ENCODE measurements around the gene PEAK1.

PEAK1 gene

DNA sequence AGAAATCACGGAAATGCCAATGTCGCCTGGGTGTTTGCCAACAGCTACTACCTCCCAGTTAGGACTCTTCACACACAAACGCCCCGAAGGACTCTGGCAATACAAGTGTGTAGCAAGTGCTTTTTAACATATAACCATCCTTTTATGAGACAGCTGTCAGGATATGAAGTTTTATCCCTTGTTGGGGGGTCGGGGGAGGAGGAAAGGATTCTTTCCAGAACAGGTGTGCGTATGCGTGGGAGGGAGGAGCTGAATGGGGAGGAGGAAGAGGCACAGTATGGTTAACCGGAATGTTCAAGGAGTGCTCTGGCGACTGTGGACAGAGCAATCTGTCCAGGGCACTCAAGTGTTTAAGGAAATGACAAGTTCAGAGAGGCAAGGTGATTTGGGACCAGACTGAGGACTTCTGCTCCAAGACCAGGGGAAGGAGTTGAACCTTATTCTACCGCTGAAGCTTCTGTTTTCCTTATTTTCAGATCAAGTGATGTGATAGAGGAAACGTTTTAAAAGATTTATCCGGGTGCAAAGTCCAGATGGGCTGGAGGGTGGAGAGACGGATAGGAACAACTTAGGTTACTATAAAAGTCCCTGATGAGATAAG is 350.3 kb downstream of the PEAK1 start:
- Histone ChIP-seq H3K27ac (ENCODE audit: low read depth, low read length) (peak overlapping the region; percentile 93), H3K27me3 (ENCODE audit: control insufficient read depth, insufficient read depth, low read length) (no peaks in the 10 kb centered on the region), H3K4me3 (ENCODE audit: low read length) (peak overlapping the region; percentile 86)

DNA sequence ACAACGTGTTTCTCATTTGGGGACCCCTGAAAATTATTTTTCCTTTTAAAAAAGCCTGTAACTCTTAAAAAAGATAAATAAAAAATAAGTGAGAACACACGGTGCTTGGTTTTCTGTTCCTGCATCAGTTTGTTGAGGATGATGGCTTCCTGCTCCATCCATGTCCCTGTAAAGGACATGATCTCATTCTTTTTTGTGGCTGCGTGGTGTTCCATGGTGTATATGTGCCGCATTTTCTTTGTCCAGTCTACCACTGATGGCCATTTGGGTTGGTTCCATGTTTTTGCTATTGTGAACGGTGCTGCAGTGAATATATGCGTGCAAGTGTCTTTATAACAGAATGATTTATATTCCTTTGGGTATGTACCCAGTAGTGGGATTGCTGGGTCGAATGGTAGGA is 351.3 kb downstream of the PEAK1 start:
- no peak overlapping the region for H3K9ac ChIP-seq (ENCODE audit: low read length)
- H3K4me1 ChIP-seq (ENCODE audit: control insufficient read depth, insufficient read depth, low read length): peaks cover 11% of the 10 kb centered on the region
- H3K27ac ChIP-seq (ENCODE audit: low read depth, low read length): no peak overlapping the region
- H3K27me3 ChIP-seq (ENCODE audit: control insufficient read depth, insufficient read depth, low read length): no peaks in the 10 kb centered on the region
- peak overlapping the region; percentile 16 for H3K4me3 ChIP-seq (ENCODE audit: low read length)
- no peaks in the 10 kb centered on the region for H3K36me3 ChIP-seq (ENCODE audit: control insufficient read depth, insufficient read depth, low read length)

More for the DNA sequence above, 350.3 kb downstream of the PEAK1 start:
- Histone ChIP-seq H3K4me1 (ENCODE audit: control insufficient read depth, insufficient read depth, low read length) (peaks cover 11% of the 10 kb centered on the region), H3K9ac (ENCODE audit: low read length) (peak overlapping the region; percentile 85), H3K36me3 (ENCODE audit: control insufficient read depth, insufficient read depth, low read length) (no peaks in the 10 kb centered on the region)

DNA sequence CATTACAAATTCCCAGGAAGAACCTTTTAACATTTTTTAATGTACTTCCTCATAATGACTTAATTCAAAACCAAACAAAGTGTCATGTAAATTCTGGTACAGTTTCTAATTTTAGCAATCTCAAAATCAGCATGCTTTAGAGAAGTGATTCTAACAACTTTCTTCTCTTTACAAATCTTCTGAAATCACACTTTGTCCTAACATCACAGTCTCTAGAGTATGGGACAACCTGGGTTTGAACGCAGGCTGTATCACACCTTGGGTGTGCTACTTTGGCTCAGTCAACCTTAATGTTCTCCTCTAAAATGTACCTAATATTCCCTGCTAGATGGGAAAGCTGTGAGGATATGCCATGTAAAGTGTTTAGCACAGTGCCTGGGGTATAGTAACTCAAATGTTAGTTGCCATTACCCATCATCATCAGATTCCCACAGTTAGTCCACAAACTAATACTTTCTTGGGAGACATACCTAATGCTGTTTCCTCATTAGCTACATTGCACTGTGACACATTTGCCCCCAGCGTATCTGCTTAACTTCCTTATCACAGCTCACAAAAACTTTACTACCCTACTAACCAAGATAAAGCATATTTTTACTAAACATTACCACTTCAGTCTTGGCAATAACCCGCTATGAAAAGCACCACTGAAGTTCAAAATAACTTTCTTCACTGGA is 352.1 kb downstream of the PEAK1 start:
- no peaks in the 10 kb centered on the region for H3K36me3 ChIP-seq (ENCODE audit: control insufficient read depth, insufficient read depth, low read length)
- no peaks in the 10 kb centered on the region for H3K27me3 ChIP-seq (ENCODE audit: control insufficient read depth, insufficient read depth, low read length)
- H3K4me1 ChIP-seq (ENCODE audit: control insufficient read depth, insufficient read depth, low read length): peaks cover 11% of the 10 kb centered on the region
- no peak overlapping the region for H3K9ac ChIP-seq (ENCODE audit: low read length)
- peak overlapping the region; percentile 10 for H3K4me3 ChIP-seq (ENCODE audit: low read length)
- no peak overlapping the region for H3K27ac ChIP-seq (ENCODE audit: low read depth, low read length)

DNA sequence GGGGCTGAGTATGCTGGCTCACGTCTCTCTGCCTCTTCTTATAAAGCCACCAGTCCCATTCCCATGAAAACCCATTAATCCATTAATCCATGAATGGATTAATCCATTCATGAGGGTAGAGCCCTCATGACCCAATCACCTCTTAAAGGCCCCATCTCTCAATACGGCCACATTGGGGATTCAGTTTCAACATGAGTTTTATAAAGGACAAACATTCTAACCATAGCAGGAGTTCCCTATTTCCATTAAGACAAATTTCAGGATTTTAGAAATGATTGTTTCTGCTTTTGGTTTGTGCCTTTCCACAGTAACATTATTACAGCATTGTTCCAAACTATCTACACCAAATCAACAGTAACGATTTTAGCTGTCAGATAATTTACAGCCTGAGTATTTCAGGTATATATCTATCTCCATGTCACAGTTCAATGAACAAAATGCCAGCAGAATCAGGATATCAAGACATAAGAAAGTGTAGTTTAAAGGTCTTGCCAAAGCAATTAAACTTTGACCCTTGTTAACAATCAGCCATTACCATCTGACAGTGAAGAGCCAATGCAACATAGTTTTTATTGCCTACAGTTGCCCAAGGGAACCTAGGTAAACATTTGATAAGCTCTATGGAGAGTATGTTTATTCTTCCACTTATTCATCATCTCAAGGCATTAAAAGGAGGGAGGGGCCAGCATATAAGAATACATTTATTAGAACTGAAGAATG is 352.8 kb downstream of the PEAK1 start:
- H3K36me3 ChIP-seq (ENCODE audit: control insufficient read depth, insufficient read depth, low read length): no peaks in the 10 kb centered on the region
- H3K27me3 ChIP-seq (ENCODE audit: control insufficient read depth, insufficient read depth, low read length): no peaks in the 10 kb centered on the region
- H3K9ac ChIP-seq (ENCODE audit: low read length): no peak overlapping the region
- peaks cover 11% of the 10 kb centered on the region for H3K4me1 ChIP-seq (ENCODE audit: control insufficient read depth, insufficient read depth, low read length)
- H3K27ac ChIP-seq (ENCODE audit: low read depth, low read length): no peak overlapping the region
- H3K4me3 ChIP-seq (ENCODE audit: low read length): peak overlapping the region; percentile 10

DNA sequence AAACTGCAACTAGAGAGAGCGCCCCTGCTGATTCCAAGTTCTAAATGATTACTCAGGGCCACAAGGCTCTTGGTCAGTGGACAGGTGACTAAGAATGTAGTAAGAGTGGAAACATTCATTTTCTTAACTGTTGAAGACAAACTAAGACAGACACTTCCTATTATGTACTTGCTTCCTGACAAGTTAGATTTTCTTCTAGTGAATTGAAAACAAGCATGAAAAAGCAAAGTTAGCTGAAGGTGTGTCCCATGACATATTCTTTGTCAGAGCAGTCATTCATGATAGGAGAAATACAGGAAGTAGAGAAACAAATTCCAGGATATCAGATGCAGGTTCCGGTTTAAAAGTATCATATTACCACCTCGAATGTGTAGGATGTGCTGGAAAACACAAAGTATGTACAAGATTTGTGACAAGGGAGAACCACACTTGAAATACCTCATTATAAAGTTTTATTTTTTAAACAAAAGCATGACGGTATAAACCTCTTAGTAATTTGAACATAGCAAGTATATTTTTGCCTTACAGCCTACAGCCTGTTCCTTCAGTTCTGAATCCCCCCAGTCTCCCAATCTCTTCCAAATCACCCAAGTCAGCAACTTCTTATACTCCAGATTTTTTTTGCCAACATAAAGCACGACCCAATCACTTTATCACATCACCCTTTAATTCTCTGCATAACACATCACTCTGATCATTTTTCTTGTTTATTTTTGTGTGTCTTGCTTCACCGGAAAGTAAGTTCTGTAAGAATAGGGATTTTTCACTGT is 355.2 kb downstream of the PEAK1 start:
- no peaks in the 10 kb centered on the region for H3K36me3 ChIP-seq (ENCODE audit: control insufficient read depth, insufficient read depth, low read length)
- H3K27ac ChIP-seq (ENCODE audit: low read depth, low read length): no peak overlapping the region
- no peak overlapping the region for H3K4me3 ChIP-seq (ENCODE audit: low read length)
- H3K4me1 ChIP-seq (ENCODE audit: control insufficient read depth, insufficient read depth, low read length): peaks cover 26% of the 10 kb centered on the region
- H3K9ac ChIP-seq (ENCODE audit: low read length): no peak overlapping the region
- no peaks in the 10 kb centered on the region for H3K27me3 ChIP-seq (ENCODE audit: control insufficient read depth, insufficient read depth, low read length)

DNA sequence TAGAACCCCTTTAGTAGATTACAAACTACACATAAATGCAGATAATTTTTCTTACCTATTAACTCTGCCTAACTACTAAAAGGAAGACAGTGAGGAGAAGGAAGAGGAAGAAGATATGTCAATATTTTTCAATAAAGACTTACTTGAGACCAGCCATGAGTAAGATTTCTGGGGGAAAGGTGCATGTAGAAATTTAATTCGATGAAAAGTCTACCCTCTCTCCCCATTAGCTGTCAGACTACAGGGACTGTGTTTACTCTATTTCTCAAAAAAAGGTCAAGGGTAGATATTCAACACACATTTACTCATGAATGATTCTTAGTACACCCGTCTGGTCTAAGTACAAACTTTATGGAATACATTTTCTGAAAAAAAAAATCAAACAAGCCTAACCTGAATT is 355.8 kb downstream of the PEAK1 start:
- Histone ChIP-seq H3K9ac (ENCODE audit: low read length) (no peak overlapping the region), H3K36me3 (ENCODE audit: control insufficient read depth, insufficient read depth, low read length) (no peaks in the 10 kb centered on the region), H3K4me3 (ENCODE audit: low read length) (no peak overlapping the region), H3K27me3 (ENCODE audit: control insufficient read depth, insufficient read depth, low read length) (no peaks in the 10 kb centered on the region), H3K27ac (ENCODE audit: low read depth, low read length) (no peak overlapping the region), H3K4me1 (ENCODE audit: control insufficient read depth, insufficient read depth, low read length) (peaks cover 23% of the 10 kb centered on the region)

DNA sequence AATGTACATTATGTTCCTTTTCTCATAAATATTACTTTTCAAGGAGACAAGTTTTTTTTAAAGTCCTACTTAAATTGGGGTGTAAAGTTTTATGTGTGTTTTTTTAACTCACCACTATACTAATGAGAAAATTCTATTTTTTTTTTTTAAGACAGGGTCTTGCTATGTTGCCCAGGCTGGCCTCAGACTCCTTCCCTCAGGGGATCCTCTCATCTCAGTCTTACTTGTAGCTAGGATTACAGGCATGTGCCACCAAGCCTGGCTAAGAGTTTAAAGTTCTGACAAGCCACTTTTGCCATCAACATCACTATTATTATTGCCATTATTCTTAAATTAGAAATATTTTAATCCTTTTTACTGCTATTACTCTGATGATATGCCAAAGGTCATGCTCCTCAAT is 356.7 kb downstream of the PEAK1 start:
- H3K9ac ChIP-seq (ENCODE audit: low read length): no peak overlapping the region
- H3K4me3 ChIP-seq (ENCODE audit: low read length): no peak overlapping the region
- no peaks in the 10 kb centered on the region for H3K36me3 ChIP-seq (ENCODE audit: control insufficient read depth, insufficient read depth, low read length)
- no peaks in the 10 kb centered on the region for H3K27me3 ChIP-seq (ENCODE audit: control insufficient read depth, insufficient read depth, low read length)
- H3K27ac ChIP-seq (ENCODE audit: low read depth, low read length): no peak overlapping the region
- peaks cover 26% of the 10 kb centered on the region for H3K4me1 ChIP-seq (ENCODE audit: control insufficient read depth, insufficient read depth, low read length)

DNA sequence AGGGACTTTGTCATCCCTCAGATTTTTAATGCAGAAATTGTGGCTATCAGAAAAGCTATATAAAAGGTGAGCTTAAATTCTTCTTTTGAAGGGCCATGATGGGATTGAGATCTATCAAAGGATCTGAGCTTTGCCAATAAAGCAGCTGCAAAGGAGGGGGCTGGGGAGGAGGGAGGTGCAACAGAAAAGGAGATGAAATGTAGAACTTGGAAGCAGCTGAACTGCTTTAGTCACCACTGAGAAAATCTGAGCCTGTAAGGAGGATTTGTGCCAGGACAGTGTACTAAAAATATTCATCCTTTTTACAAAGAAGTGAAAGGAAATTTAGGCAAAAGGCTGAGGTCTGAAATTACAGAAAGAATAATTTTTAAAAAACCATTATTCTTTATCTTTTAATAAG is 359.4 kb downstream of the PEAK1 start:
- H3K27ac ChIP-seq (ENCODE audit: low read depth, low read length): no peak overlapping the region
- no peak overlapping the region for H3K9ac ChIP-seq (ENCODE audit: low read length)

DNA sequence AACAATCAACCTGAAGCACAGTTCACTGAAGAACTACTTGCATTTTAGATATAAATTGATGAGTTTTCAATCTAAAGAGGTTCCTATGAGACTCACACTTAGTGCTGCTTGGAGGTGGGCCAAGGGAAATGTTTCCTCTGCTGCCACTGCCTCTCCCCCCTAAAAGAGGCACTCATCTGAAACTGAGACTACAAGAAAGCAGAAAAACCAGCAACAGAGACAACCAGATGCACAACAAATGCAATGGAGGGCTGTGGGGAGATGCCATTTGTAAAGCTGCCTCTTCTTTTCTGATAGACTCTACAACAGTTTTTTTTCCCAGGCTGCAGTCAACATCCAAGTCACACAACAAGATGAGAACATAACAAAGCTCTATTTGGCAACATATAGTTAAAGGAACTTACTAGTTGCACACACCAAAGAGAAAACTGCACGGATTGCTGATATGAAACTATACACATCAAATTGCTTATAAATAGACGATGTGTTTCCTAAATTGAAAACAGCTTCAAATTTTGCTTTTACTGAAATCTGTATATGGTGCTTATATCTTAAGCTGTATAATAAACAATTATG is 360.0 kb downstream of the PEAK1 start:
- no peaks in the 10 kb centered on the region for H3K27me3 ChIP-seq (ENCODE audit: control insufficient read depth, insufficient read depth, low read length)
- H3K9ac ChIP-seq (ENCODE audit: low read length): no peak overlapping the region
- H3K27ac ChIP-seq (ENCODE audit: low read depth, low read length): no peak overlapping the region
- H3K4me1 ChIP-seq (ENCODE audit: control insufficient read depth, insufficient read depth, low read length): peaks cover 20% of the 10 kb centered on the region
- H3K4me3 ChIP-seq (ENCODE audit: low read length): no peak overlapping the region
- no peaks in the 10 kb centered on the region for H3K36me3 ChIP-seq (ENCODE audit: control insufficient read depth, insufficient read depth, low read length)

More for the DNA sequence above, 359.4 kb downstream of the PEAK1 start:
- Histone ChIP-seq H3K36me3 (ENCODE audit: control insufficient read depth, insufficient read depth, low read length) (no peaks in the 10 kb centered on the region), H3K4me1 (ENCODE audit: control insufficient read depth, insufficient read depth, low read length) (peaks cover 20% of the 10 kb centered on the region), H3K4me3 (ENCODE audit: low read length) (no peak overlapping the region), H3K27me3 (ENCODE audit: control insufficient read depth, insufficient read depth, low read length) (no peaks in the 10 kb centered on the region)

DNA sequence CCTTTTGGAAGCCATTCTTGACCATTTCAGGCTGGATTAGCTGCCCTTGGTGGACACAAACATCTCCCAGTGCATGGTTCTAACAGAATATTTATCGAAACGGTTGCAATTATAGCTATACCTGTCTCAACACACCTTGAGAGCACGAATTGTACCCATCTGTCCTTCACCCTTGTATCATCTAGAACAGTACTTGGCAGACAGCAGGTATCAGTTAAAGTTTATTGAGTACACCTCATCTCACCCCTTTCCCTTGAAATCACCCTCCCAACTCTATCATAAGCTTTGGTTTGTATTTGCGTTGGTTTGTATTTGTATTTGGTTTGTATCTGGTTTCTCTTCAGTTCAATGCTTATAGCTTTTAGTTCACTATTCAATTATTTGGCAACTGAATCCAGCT is 361.4 kb downstream of the PEAK1 start:
- Histone ChIP-seq H3K4me1 (ENCODE audit: control insufficient read depth, insufficient read depth, low read length) (peaks cover 20% of the 10 kb centered on the region), H3K27me3 (ENCODE audit: control insufficient read depth, insufficient read depth, low read length) (no peaks in the 10 kb centered on the region), H3K36me3 (ENCODE audit: control insufficient read depth, insufficient read depth, low read length) (no peaks in the 10 kb centered on the region), H3K27ac (ENCODE audit: low read depth, low read length) (no peak overlapping the region), H3K9ac (ENCODE audit: low read length) (no peak overlapping the region), H3K4me3 (ENCODE audit: low read length) (no peak overlapping the region)

DNA sequence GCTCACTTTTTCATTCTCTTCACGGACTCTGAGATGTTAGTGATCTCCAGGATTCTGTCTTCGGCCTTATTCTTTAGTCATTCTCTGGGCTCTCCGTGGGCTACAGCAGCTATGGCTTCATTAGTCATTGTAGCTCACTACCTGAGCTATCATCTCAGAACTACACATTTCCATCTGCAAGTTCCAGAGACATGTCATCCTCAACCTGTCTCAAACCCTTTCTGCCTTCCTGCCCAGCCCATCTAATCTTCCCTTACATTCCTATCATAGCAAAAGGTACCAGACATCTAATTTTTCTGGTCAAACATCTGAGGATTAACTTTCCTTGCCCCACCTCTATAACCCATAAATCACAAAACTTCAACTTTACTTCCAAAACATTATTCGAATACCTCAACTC is 362.2 kb downstream of the PEAK1 start:
- Histone ChIP-seq H3K27me3 (ENCODE audit: control insufficient read depth, insufficient read depth, low read length) (no peaks in the 10 kb centered on the region), H3K4me3 (ENCODE audit: low read length) (no peak overlapping the region), H3K27ac (ENCODE audit: low read depth, low read length) (no peak overlapping the region), H3K9ac (ENCODE audit: low read length) (no peak overlapping the region), H3K4me1 (ENCODE audit: control insufficient read depth, insufficient read depth, low read length) (peaks cover 20% of the 10 kb centered on the region), H3K36me3 (ENCODE audit: control insufficient read depth, insufficient read depth, low read length) (no peaks in the 10 kb centered on the region)

DNA sequence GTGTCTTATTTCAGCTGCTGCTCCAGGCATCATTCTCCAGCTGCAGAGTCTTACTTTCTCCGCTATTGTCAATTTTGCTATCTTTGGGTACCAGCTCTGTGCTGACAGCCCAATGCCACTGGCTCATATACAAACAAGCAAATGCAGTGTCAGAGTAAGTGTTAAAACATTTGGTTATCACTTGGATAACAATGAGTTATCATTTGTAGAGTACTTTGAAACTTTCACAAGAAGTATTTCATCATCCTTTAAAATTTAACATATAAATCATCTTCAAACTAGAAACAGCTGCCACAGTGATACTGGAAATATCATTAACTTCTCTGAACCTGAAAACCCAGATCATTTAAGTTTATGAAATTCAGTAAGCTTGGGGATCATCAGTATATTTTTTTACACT is 362.8 kb downstream of the PEAK1 start:
- Histone ChIP-seq H3K9ac (ENCODE audit: low read length) (no peak overlapping the region), H3K27ac (ENCODE audit: low read depth, low read length) (no peak overlapping the region), H3K4me3 (ENCODE audit: low read length) (no peak overlapping the region), H3K36me3 (ENCODE audit: control insufficient read depth, insufficient read depth, low read length) (peaks cover 4% of the 10 kb centered on the region), H3K4me1 (ENCODE audit: control insufficient read depth, insufficient read depth, low read length) (peaks cover 19% of the 10 kb centered on the region), H3K27me3 (ENCODE audit: control insufficient read depth, insufficient read depth, low read length) (no peaks in the 10 kb centered on the region)

Data from rectal smooth muscle tissue (tissue), 1 donor.